ENCODE data around the gene NEGR1. TPM values are rescaled to one million over a fixed set of nuclear protein-coding genes. Genes with fewer than 3 reads are reported as not detected.

The NEGR1 gene
- total RNA-seq, 2 experiments from 2014 or later = not detected

DNA sequence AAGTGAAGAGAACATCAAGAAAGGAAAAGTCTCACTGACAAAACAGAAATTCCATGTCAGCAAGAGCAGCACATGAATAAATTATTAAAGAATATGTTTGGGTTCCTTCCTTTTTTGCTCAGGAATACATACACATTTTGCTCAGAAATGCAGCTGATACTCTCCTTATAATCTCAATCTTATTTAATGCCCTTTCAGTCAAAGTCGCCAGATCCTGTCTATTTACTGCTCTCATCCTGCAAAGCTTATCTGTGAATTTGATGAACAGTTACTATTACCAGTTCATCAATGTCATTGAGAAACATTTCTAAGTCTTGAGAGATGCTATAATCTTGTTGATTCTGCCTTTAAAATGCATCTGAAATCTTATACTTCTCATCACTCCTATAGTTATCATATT, 658.5 kb downstream of the NEGR1 start:
- no peak for DNase-seq
- Mint-ChIP-seq H3K27me3 (no peaks in the 10 kb centered on the region), H3K9me3 (peaks cover 3% of the 10 kb centered on the region), H3K4me3 (no peak overlapping the region), H3K36me3 (no peaks in the 10 kb centered on the region), H3K27ac (no peak overlapping the region), H3K4me1 (no peaks in the 10 kb centered on the region)
- POLR2A ChIA-PET = no interaction called here
- no peak for ATAC-seq (ENCODE audit: low read depth)

DNA sequence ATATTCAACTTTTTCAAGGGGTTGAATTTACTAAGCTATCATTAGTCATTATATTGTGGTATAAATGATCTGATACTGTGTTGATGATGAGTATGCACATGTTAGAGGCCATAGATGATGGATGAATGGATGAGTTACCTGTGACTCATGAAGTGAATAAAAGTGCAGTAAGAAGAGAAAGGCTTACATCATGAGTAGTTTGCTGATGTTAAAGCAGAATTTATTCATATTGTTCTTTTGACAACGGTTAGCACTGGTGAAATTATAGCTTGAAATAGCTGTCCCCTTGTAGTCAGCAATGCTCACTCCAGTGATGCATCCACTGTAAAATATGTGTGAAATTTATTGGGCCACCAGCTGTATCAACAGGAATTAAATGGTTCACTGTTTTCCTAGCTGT, 660.6 kb downstream of the NEGR1 start:
- H3K27ac Mint-ChIP-seq = no peak overlapping the region
- ATAC-seq (ENCODE audit: low read depth) = no peak
- POLR2A ChIA-PET = no interaction called here
- H3K9me3 Mint-ChIP-seq = peaks cover 3% of the 10 kb centered on the region
- no peak for DNase-seq
- H3K4me3 Mint-ChIP-seq = no peak overlapping the region
- H3K4me1 Mint-ChIP-seq = no peaks in the 10 kb centered on the region
- H3K27me3 Mint-ChIP-seq = no peaks in the 10 kb centered on the region
- no peaks in the 10 kb centered on the region for H3K36me3 Mint-ChIP-seq

DNA sequence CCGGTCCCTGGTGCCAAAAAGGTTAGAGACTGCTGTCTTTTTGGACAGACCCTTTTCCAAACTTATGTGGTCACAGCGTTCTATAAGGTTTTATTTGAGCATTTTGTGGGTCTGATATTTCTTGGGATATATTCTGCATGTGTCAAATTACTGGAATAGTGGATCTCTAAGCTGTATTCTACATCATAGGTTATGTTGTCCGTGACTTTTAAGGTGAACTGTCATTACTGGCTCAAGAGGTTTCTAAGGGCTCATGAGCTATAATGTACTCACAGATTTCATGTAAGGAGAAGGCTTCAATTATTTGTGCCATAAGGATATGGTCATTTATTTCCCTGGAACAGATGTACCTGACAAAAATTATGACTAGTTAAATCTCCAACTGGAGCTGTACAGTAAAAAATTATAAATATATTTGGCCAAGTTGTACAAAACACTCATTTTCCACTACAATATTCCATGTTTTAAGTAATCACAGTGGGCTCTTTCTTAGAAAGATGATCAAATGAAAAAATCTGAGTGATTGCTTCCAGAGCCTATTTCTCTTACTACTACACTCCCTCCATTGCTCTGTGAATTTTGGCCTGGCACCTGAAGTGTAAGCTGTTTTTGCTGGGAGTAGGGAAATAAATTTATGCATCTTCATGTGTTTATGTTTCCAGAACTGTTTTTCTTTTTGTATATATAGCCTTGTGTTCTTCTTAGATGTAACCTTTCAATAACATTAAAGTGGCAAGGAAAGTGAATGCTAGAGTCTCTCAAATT, 663.4 kb downstream of the NEGR1 start:
- Mint-ChIP-seq H3K9me3 (no peaks in the 10 kb centered on the region), H3K4me1 (no peaks in the 10 kb centered on the region), H3K27ac (no peak overlapping the region), H3K27me3 (no peaks in the 10 kb centered on the region), H3K36me3 (no peaks in the 10 kb centered on the region), H3K4me3 (no peak overlapping the region)
- POLR2A ChIA-PET = no interaction called here
- ATAC-seq (ENCODE audit: low read depth) = no peak
- no peak for DNase-seq

- no peak overlapping the region for H3K27ac Mint-ChIP-seq
- no peaks in the 10 kb centered on the region for H3K27me3 Mint-ChIP-seq
- no peak overlapping the region for H3K4me3 Mint-ChIP-seq
- ATAC-seq (ENCODE audit: low read depth) (no peak), DNase-seq (no peak)
- H3K4me1 Mint-ChIP-seq = no peaks in the 10 kb centered on the region
- POLR2A ChIA-PET = no interaction called here
- H3K36me3 Mint-ChIP-seq = no peaks in the 10 kb centered on the region
- no peaks in the 10 kb centered on the region for H3K9me3 Mint-ChIP-seq
Measured at GRCh38 chr1:71618191-71618590, 664.1 kb downstream of the NEGR1 start.

DNA sequence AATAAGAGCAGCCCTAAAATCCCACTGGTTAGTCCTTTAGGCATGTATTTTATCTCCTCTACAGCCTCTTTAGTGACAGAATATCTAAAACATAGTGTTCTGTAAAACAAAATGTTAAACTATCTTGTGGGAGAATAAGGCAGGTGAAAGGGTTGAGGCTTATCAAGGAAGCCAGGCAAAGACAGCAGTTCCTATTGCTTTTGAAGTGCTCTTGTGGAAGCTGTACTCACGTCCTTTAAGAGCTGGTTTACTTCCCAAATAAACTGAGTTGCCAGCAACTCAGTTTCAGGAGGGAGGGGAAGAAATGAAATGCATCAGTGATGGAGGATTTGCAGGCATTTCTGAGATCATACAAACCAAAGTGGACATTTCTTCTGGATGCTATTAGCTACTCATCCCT, 671.9 kb downstream of the NEGR1 start:
- H3K9me3 Mint-ChIP-seq = peaks cover 4% of the 10 kb centered on the region
- H3K36me3 Mint-ChIP-seq = no peaks in the 10 kb centered on the region
- DNase-seq (no peak), ATAC-seq (ENCODE audit: low read depth) (no peak)
- POLR2A ChIA-PET = no interaction called here
- H3K4me1 Mint-ChIP-seq = no peaks in the 10 kb centered on the region
- H3K27ac Mint-ChIP-seq = no peak overlapping the region
- H3K27me3 Mint-ChIP-seq = no peaks in the 10 kb centered on the region
- H3K4me3 Mint-ChIP-seq = no peak overlapping the region

DNA sequence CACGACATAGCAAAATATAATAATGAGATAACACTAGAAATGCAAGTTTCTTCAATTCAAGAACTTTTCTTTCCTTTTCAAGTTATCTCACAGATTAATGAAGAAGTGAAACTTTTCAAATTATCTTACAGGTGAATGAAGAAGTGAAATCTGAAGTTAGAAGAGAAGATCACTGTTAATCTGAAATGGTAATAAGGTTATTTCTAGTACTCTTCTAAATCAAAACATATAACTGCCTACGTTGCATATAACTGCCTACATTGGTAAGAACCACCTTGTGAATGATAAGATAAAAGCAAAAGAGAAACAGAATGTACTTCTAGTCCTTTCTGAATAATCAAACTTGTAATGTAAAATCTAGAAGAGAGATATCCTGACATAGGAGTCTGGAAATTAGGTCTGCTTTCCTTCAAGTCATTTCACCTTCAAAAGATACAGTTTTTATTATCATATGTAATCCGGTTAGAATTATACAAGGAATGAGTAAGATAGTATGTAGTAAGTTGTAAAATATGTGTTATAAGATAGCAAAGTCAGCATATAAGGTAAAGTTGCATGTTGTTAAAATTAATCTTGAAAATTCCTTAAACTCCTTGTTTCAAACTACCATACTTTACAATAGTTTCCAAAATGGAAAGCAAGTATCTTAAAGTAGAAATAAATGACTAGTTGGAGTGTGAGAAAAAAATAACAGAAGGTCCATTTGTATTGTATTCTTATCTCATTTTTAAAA, 679.1 kb downstream of the NEGR1 start:
- no peaks in the 10 kb centered on the region for H3K4me1 Mint-ChIP-seq
- H3K9me3 Mint-ChIP-seq = peaks cover 5% of the 10 kb centered on the region
- H3K27me3 Mint-ChIP-seq = no peaks in the 10 kb centered on the region
- DNase-seq = no peak
- no peaks in the 10 kb centered on the region for H3K36me3 Mint-ChIP-seq
- no peak overlapping the region for H3K27ac Mint-ChIP-seq
- no peak for ATAC-seq (ENCODE audit: low read depth)
- POLR2A ChIA-PET = no interaction called here
- no peak overlapping the region for H3K4me3 Mint-ChIP-seq

GRCh38 chr1:71600023-71600422, 682.3 kb downstream of the NEGR1 start:
- Mint-ChIP-seq H3K36me3 (no peaks in the 10 kb centered on the region), H3K4me1 (no peaks in the 10 kb centered on the region), H3K4me3 (no peak overlapping the region), H3K27ac (no peak overlapping the region), H3K27me3 (no peaks in the 10 kb centered on the region), H3K9me3 (peaks cover 5% of the 10 kb centered on the region)
- no peak for ATAC-seq (ENCODE audit: low read depth)
- DNase-seq = no peak
- POLR2A ChIA-PET = no interaction called here

GRCh38 chr1:71599306-71599705, 683.0 kb downstream of the NEGR1 start:
- no peak for ATAC-seq (ENCODE audit: low read depth)
- no peak overlapping the region for H3K4me3 Mint-ChIP-seq
- H3K4me1 Mint-ChIP-seq = no peaks in the 10 kb centered on the region
- no peak for DNase-seq
- no peaks in the 10 kb centered on the region for H3K27me3 Mint-ChIP-seq
- H3K9me3 Mint-ChIP-seq = peaks cover 5% of the 10 kb centered on the region
- no peaks in the 10 kb centered on the region for H3K36me3 Mint-ChIP-seq
- no peak overlapping the region for H3K27ac Mint-ChIP-seq
- POLR2A ChIA-PET = no interaction called here

- DNase-seq = no peak
- no peak for ATAC-seq (ENCODE audit: low read depth)
- H3K4me3 Mint-ChIP-seq = no peak overlapping the region
- POLR2A ChIA-PET = no interaction called here
- no peaks in the 10 kb centered on the region for H3K36me3 Mint-ChIP-seq
- H3K4me1 Mint-ChIP-seq = no peaks in the 10 kb centered on the region
- no peaks in the 10 kb centered on the region for H3K9me3 Mint-ChIP-seq
- no peak overlapping the region for H3K27ac Mint-ChIP-seq
- H3K27me3 Mint-ChIP-seq = no peaks in the 10 kb centered on the region
Measured at GRCh38 chr1:71593523-71593922, 688.8 kb downstream of the NEGR1 start.

- Mint-ChIP-seq H3K36me3 (no peaks in the 10 kb centered on the region), H3K4me3 (no peak overlapping the region), H3K27me3 (no peaks in the 10 kb centered on the region), H3K9me3 (no peaks in the 10 kb centered on the region), H3K27ac (no peak overlapping the region), H3K4me1 (no peaks in the 10 kb centered on the region)
- POLR2A ChIA-PET = no interaction called here
- DNase-seq (no peak), ATAC-seq (ENCODE audit: low read depth) (no peak)
Measured at GRCh38 chr1:71592646-71593274, 689.6 kb downstream of the NEGR1 start.

- DNase-seq = no peak
- POLR2A ChIA-PET = no interaction called here
Measured at GRCh38 chr1:71589005-71589404, 693.3 kb downstream of the NEGR1 start.

DNA sequence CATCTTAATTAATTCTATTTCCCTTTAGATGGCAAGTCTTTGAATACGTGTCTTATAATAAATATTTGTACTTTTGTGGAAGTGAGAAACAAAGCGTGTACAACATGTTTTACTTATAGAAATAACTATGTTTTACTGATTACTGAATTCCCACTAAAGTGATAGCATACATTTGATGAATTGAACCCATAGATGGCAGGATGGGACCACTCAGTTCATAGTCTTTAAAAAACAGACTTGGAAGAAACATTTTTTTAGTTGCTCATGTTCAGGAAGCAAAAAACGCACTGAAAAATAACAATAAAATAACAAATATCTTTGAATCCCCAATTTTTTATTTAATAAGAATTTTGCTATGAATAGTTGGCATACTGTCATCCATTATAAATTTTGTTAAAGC, 694.4 kb downstream of the NEGR1 start:
- Mint-ChIP-seq H3K27ac (no peak overlapping the region), H3K27me3 (no peaks in the 10 kb centered on the region), H3K9me3 (no peaks in the 10 kb centered on the region), H3K4me3 (no peak overlapping the region), H3K36me3 (no peaks in the 10 kb centered on the region), H3K4me1 (no peaks in the 10 kb centered on the region)
- ATAC-seq (ENCODE audit: low read depth) (no peak), DNase-seq (no peak)
- POLR2A ChIA-PET = no interaction called here

More at GRCh38 chr1:71589005-71589404, 693.3 kb downstream of the NEGR1 start:
- no peaks in the 10 kb centered on the region for H3K27me3 Mint-ChIP-seq
- no peak overlapping the region for H3K4me3 Mint-ChIP-seq
- ATAC-seq (ENCODE audit: low read depth) = no peak
- no peaks in the 10 kb centered on the region for H3K9me3 Mint-ChIP-seq
- no peaks in the 10 kb centered on the region for H3K36me3 Mint-ChIP-seq
- no peak overlapping the region for H3K27ac Mint-ChIP-seq
- no peaks in the 10 kb centered on the region for H3K4me1 Mint-ChIP-seq

DNA sequence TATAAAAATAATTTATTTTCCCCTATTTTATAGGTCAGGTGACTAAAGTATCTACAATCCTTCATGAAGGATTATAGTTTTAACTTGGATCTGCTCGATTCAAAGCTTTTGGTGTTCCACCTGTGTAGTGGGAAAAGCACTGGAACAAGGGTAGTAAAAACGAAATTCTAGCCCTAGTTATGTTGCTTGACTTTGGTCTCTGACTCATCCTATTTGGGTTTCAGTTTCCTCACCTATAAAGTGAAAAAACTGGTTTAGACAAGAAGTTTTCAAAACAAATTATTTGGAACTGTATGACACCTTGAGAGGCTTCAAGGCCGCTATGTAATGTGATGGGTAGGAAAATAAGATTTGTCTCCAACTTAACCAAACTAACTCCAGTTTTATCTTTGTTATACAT, 696.3 kb downstream of the NEGR1 start:
- peaks cover 2% of the 10 kb centered on the region for H3K27me3 Mint-ChIP-seq
- H3K36me3 Mint-ChIP-seq = no peaks in the 10 kb centered on the region
- H3K9me3 Mint-ChIP-seq = no peaks in the 10 kb centered on the region
- no peak overlapping the region for H3K4me3 Mint-ChIP-seq
- ATAC-seq (ENCODE audit: low read depth) = no peak
- POLR2A ChIA-PET = no interaction called here
- no peak overlapping the region for H3K27ac Mint-ChIP-seq
- DNase-seq = no peak
- no peaks in the 10 kb centered on the region for H3K4me1 Mint-ChIP-seq

- Mint-ChIP-seq H3K27ac (no peak overlapping the region), H3K4me1 (no peaks in the 10 kb centered on the region), H3K9me3 (no peaks in the 10 kb centered on the region), H3K4me3 (no peak overlapping the region), H3K36me3 (no peaks in the 10 kb centered on the region), H3K27me3 (peaks cover 2% of the 10 kb centered on the region)
- POLR2A ChIA-PET = no interaction called here
- no peak for DNase-seq
- no peak for ATAC-seq (ENCODE audit: low read depth)
Measured at GRCh38 chr1:71583756-71584155, 698.6 kb downstream of the NEGR1 start.

All from activated naive CD8-positive, alpha-beta T cell treated with anti-CD3 and anti-CD28 coated beads, Interleukin-2, amount 10 ng/mL, durations not matched to agents 7 days and 5 days (primary cell).